ENCODE data around the gene TFF2. TPM values are rescaled to one million over a fixed set of nuclear protein-coding genes. Genes with fewer than 3 reads are reported as not detected.
A peak's percentile ranks its signal among the peaks of the same experiment; 100 is the strongest.

The TFF2 gene
- polyA plus RNA-seq, 3 donors: not detected

GRCh38 chr21:42314616-42315295, 36.0 kb downstream of the TFF2 start:
- H3K4me2 ChIP-seq (replicated peaks; ENCODE audit: extremely low read depth, low read length, poor library complexity, severe bottlenecking): no peak overlapping the region
- H2AFZ ChIP-seq (ENCODE audit: insufficient read depth, low read depth, low read length, poor library complexity, severe bottlenecking): no peak overlapping the region
- no peaks in the 10 kb centered on the region for H3K79me2 ChIP-seq (ENCODE audit: insufficient read depth, low read length)
- no peaks in the 10 kb centered on the region for H3K27me3 ChIP-seq (ENCODE audit: control insufficient read depth in 2 of 2, insufficient read depth in 2 of 2, low read length in 2 of 2)
- peaks cover 0 to 4% (median 1%) of the 10 kb centered on the region in 3 donors for H3K27me3 Mint-ChIP-seq (ENCODE audit: low read depth in 3 of 3)
- no peak for DNase-seq
- no peaks in the 10 kb centered on the region for H4K20me1 ChIP-seq (ENCODE audit: insufficient read depth, low read length)
- no peaks in the 10 kb centered on the region for H3K9me3 ChIP-seq (replicated peaks in 1 of 2; ENCODE audit: control insufficient read depth in 1 of 2, insufficient read depth in 1 of 2, low read length in 2 of 2)
- no peak overlapping the region for H3K27ac Mint-ChIP-seq
- no peak overlapping the region for H3K27ac ChIP-seq (ENCODE audit: low read depth in 1 of 2, low read length in 2 of 2)
- 80% methylated on average over 3 of the region's 6 CpGs for WGBS (ENCODE audit: insufficient coverage)
- H3K4me1 ChIP-seq (ENCODE audit: control insufficient read depth in 1 of 2, insufficient read depth in 2 of 2, low read length in 2 of 2): peaks cover 13 to 19% of the 10 kb centered on the region in 2 donors
- intact Hi-C loops (cut with micrococcal nuclease): no loop called here
- no peak overlapping the region for H3K9ac ChIP-seq (ENCODE audit: insufficient read depth, low read length, poor library complexity, severe bottlenecking)
- no peak overlapping the region for H3K4me3 Mint-ChIP-seq
- H3K36me3 Mint-ChIP-seq: no peaks in the 10 kb centered on the region
- H3K4me3 ChIP-seq (replicated peaks in 1 of 3; ENCODE audit: low read depth in 2 of 3, low read length in 3 of 3): no peak overlapping the region
- peaks cover 15% of the 10 kb centered on the region for H3K4me1 Mint-ChIP-seq
- TF ChIP-seq CTCF (IDR thresholded peaks at IDR 0.05): no peak
- H3K9me3 Mint-ChIP-seq: no peaks in the 10 kb centered on the region
- H3K36me3 ChIP-seq (replicated peaks in 1 of 2; ENCODE audit: control insufficient read depth in 1 of 2, insufficient read depth in 2 of 2, low read length in 2 of 2): no peaks in the 10 kb centered on the region

GRCh38 chr21:42313501-42313969, 37.3 kb downstream of the TFF2 start:
- H3K4me3 ChIP-seq (replicated peaks in 1 of 3; ENCODE audit: low read depth in 2 of 3, low read length in 3 of 3): no peak overlapping the region
- intact Hi-C loops (cut with micrococcal nuclease): no loop called here
- no peak for TF ChIP-seq CTCF (IDR thresholded peaks at IDR 0.05)
- no peaks in the 10 kb centered on the region for H3K9me3 Mint-ChIP-seq
- H3K4me3 Mint-ChIP-seq: no peak overlapping the region
- H4K20me1 ChIP-seq (ENCODE audit: insufficient read depth, low read length): no peaks in the 10 kb centered on the region
- no peaks in the 10 kb centered on the region for H3K9me3 ChIP-seq (replicated peaks in 1 of 2; ENCODE audit: control insufficient read depth in 1 of 2, insufficient read depth in 1 of 2, low read length in 2 of 2)
- H3K4me1 ChIP-seq (ENCODE audit: control insufficient read depth in 1 of 2, insufficient read depth in 2 of 2, low read length in 2 of 2): peaks cover 15 to 19% of the 10 kb centered on the region in 2 donors
- WGBS (ENCODE audit: insufficient coverage): 93% methylated on average over 8 of the region's 13 CpGs
- peaks cover 0 to 3% (median 1%) of the 10 kb centered on the region in 3 donors for H3K27me3 Mint-ChIP-seq (ENCODE audit: low read depth in 3 of 3)
- H3K36me3 Mint-ChIP-seq: no peaks in the 10 kb centered on the region
- H3K4me2 ChIP-seq (replicated peaks; ENCODE audit: extremely low read depth, low read length, poor library complexity, severe bottlenecking): no peak overlapping the region
- H3K36me3 ChIP-seq (replicated peaks in 1 of 2; ENCODE audit: control insufficient read depth in 1 of 2, insufficient read depth in 2 of 2, low read length in 2 of 2): no peaks in the 10 kb centered on the region
- no peak for DNase-seq
- H3K27ac Mint-ChIP-seq: no peak overlapping the region
- no peak overlapping the region for H2AFZ ChIP-seq (ENCODE audit: insufficient read depth, low read depth, low read length, poor library complexity, severe bottlenecking)
- H3K27me3 ChIP-seq (ENCODE audit: control insufficient read depth in 2 of 2, insufficient read depth in 2 of 2, low read length in 2 of 2): no peaks in the 10 kb centered on the region
- no peak overlapping the region for H3K27ac ChIP-seq (ENCODE audit: low read depth in 1 of 2, low read length in 2 of 2)
- peaks cover 15% of the 10 kb centered on the region for H3K4me1 Mint-ChIP-seq
- peak overlapping the region; percentile 21 for H3K9ac ChIP-seq (ENCODE audit: insufficient read depth, low read length, poor library complexity, severe bottlenecking)
- no peaks in the 10 kb centered on the region for H3K79me2 ChIP-seq (ENCODE audit: insufficient read depth, low read length)

All from CD14-positive monocyte (primary cell).